ENCODE measurements around the gene ENSA. TPM values are rescaled to one million over a fixed set of nuclear protein-coding genes. Genes with fewer than 3 reads are reported as not detected.

Gene ENSA
- total RNA-seq: 61.8 and 65.2 TPM in 2 replicates

GRCh38 chr1:150629115-150629928 lies at the start of gene ENSA:
Gene ENSA (minus strand): TSS chr1:150629612. CDS start chr1:150629470, 142 bp downstream.

DNA sequence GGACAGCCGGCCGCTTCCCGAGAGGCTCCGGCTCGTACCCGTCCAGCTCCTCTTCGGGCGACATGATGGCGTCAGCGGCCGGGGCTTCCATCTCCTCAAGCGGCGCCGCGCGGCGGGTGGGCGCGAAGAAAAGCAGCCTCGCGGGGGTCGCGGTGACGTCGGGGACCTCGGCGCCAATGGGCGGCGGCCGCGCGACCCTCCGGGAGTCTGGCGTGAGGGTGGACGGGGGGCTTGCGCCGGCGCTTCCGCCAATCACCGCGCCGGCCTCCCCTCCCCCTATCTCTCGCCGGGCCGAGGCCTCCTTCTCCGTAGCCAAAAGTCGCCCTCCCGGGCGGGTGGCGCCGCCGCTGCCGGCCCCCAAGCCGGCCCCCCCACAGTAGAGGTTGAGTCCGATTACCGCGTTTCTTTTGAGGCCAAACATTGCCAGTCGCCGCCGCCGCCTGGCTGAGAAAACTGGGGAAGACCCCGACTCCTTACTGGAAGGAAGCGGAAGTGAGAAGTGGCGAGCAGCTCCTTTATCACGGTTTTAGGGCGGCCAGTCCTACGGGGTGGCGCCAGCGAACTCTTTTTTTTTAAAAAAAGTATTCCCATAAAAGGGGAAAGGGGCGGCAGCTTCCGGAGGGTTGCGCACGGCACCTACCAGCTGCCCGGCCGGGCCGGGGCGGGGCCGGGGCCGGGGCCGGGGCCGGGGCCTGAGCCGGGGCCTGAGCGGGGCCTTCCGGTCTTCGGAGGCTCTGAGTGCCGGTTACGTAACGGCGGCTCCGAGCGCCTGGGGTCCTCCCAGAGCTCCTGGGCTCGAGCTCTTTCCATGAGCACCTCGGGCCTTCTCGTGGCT lies 50.1 kb downstream of the ENSA start, which contains the start of gene MCL1:
MCL1 (minus strand) TSS at position 501 of the 835 bp plus-strand sequence; CDS start at position 421, 80 bp downstream.

Small RNAs within 50 kb of the gene (small RNA-seq; reads per million reads assigned to genes)
- gene RF00015 (not detected), gene RF00561 (0.12 reads per million)

Other genes starting within 250 kb of the ENSA start
- gene TARS2, start 142.2 kb downstream of the ENSA start, total RNA-seq: 16.9 and 20.9 TPM in 2 replicates
- 18.4 and 27.9 TPM in 2 replicates for gene ECM1, start 121.5 kb downstream of the ENSA start, total RNA-seq
- gene FALEC, start 113.9 kb downstream of the ENSA start, total RNA-seq: not detected in 2 replicates
- gene ADAMTSL4, start 80.2 kb downstream of the ENSA start, total RNA-seq: 3.5 and 34.5 TPM in 2 replicates
- 226 and 247 TPM in 2 replicates for gene MCL1, start 50.0 kb downstream of the ENSA start, total RNA-seq
- gene GOLPH3L, start 67.5 kb upstream of the ENSA start, total RNA-seq: 10.2 and 11.8 TPM in 2 replicates
- not detected in 2 replicates for gene HORMAD1, start 91.3 kb upstream of the ENSA start, total RNA-seq
- 0.65 and 1.2 TPM in 2 replicates for gene CTSS, start 136.2 kb upstream of the ENSA start, total RNA-seq
- gene CTSK, start 178.6 kb upstream of the ENSA start, total RNA-seq: 0.76 and 2.7 TPM in 2 replicates
- gene ARNT, start 247.0 kb upstream of the ENSA start, total RNA-seq: 34.6 and 42.4 TPM in 2 replicates

Measured in placental epithelial cell (primary cell).